ENCODE data around the gene PRSS22. TPM values are rescaled to one million over a fixed set of nuclear protein-coding genes. Genes with fewer than 3 reads are reported as not detected.

PRSS22 gene
- total RNA-seq, 2 experiments from 2014 or later = not detected

GRCh38 chr16:2860826-2861567, 3.0 kb upstream of the PRSS22 start:
- intact Hi-C loops (cut with micrococcal nuclease) = no loop called here
- H3K4me1 Mint-ChIP-seq (ENCODE audit: low read depth) = peaks cover 4% of the 10 kb centered on the region
- no peak for TF ChIP-seq CTCF (IDR thresholded peaks at IDR 0.05)

GRCh38 chr16:2859686-2860265, 1.8 kb upstream of the PRSS22 start:
- no peak for TF ChIP-seq CTCF (IDR thresholded peaks at IDR 0.05)
- intact Hi-C loops (cut with micrococcal nuclease) = no loop called here
- H3K4me3 Mint-ChIP-seq = no peak overlapping the region
- no peak overlapping the region for H3K27ac Mint-ChIP-seq
- ATAC-seq = no peak
- CTCF ChIA-PET = no interaction called here
- peaks cover under 1% of the 10 kb centered on the region for H3K9me3 Mint-ChIP-seq
- H3K36me3 Mint-ChIP-seq (ENCODE audit: low read depth) = no peaks in the 10 kb centered on the region
- H3K27me3 Mint-ChIP-seq = peaks cover 8% of the 10 kb centered on the region
- no peak for DNase-seq
- H3K4me1 Mint-ChIP-seq (ENCODE audit: low read depth) = peaks cover 4% of the 10 kb centered on the region
- POLR2A ChIA-PET = interaction anchor here (0.6 to 1.1 kb wide), 2 partner anchors 69 to 107 kb away, joined by 3 to 4 read pairs; no protein-coding TSS in a partner anchor

More at GRCh38 chr16:2860826-2861567, 3.0 kb upstream of the PRSS22 start:
- Mint-ChIP-seq H3K27me3 (peaks cover 8% of the 10 kb centered on the region), H3K9me3 (no peaks in the 10 kb centered on the region), H3K36me3 (ENCODE audit: low read depth) (no peaks in the 10 kb centered on the region), H3K27ac (no peak overlapping the region), H3K4me3 (no peak overlapping the region)
- peak; percentile 41 for DNase-seq
- no peak for ATAC-seq
- ChIA-PET CTCF (interaction anchor here (1.3 kb wide), 1 partner anchor 23 kb away, joined by 5 read pairs; no protein-coding TSS in a partner anchor), POLR2A (interaction anchor here (1.2 kb wide), 1 partner anchor 19 kb away, joined by 3 read pairs; no protein-coding TSS in a partner anchor)

GRCh38 chr16:2858245-2859025, 465 bp upstream of the PRSS22 start:
- intact Hi-C loops (cut with micrococcal nuclease) = no loop called here
- ChIA-PET POLR2A (no interaction called here), CTCF (interaction anchor here (1.3 kb wide), 1 partner anchor 19 kb away, joined by 5 read pairs; no protein-coding TSS in a partner anchor)

GRCh38 chr16:2856686-2857450, 1.1 kb downstream of the PRSS22 start:
- peaks cover 11% of the 10 kb centered on the region for H3K9me3 Mint-ChIP-seq
- no peak for TF ChIP-seq CTCF (IDR thresholded peaks at IDR 0.05)
- no peaks in the 10 kb centered on the region for H3K36me3 Mint-ChIP-seq (ENCODE audit: low read depth)
- DNase-seq (no peak), ATAC-seq (no peak)
- no peak overlapping the region for H3K27ac Mint-ChIP-seq
- CTCF ChIA-PET = interaction anchor here (0.8 to 1.9 kb wide), 4 partner anchors 11 to 72 kb away, joined by 3 to 11 read pairs (median 4); no protein-coding TSS in a partner anchor
- intact Hi-C loops (cut with micrococcal nuclease) = no loop called here
- peaks cover 4% of the 10 kb centered on the region for H3K4me1 Mint-ChIP-seq (ENCODE audit: low read depth)
- H3K4me3 Mint-ChIP-seq = no peak overlapping the region
- H3K27me3 Mint-ChIP-seq = peaks cover 10% of the 10 kb centered on the region
- POLR2A ChIA-PET = no interaction called here

More at GRCh38 chr16:2858245-2859025, 465 bp upstream of the PRSS22 start:
- Mint-ChIP-seq H3K4me3 (no peak overlapping the region), H3K36me3 (ENCODE audit: low read depth) (no peaks in the 10 kb centered on the region), H3K27me3 (peaks cover 10% of the 10 kb centered on the region), H3K9me3 (peaks cover 11% of the 10 kb centered on the region), H3K27ac (no peak overlapping the region), H3K4me1 (ENCODE audit: low read depth) (peaks cover 4% of the 10 kb centered on the region)
- DNase-seq (no peak), ATAC-seq (no peak)
- no peak for TF ChIP-seq CTCF (IDR thresholded peaks at IDR 0.05)

Data from activated CD8-positive, alpha-beta T cell treated with anti-CD3 and anti-CD28 coated beads for 36 hours (primary cell).